ENCODE measurements around the gene UBAP2. TPM values are rescaled to one million over a fixed set of nuclear protein-coding genes. Genes with fewer than 3 reads are reported as not detected.

The UBAP2 gene
- polyA plus RNA-seq, 1 of the 3 experiments (the other 2 are of a cell fraction): 15.8 TPM

DNA sequence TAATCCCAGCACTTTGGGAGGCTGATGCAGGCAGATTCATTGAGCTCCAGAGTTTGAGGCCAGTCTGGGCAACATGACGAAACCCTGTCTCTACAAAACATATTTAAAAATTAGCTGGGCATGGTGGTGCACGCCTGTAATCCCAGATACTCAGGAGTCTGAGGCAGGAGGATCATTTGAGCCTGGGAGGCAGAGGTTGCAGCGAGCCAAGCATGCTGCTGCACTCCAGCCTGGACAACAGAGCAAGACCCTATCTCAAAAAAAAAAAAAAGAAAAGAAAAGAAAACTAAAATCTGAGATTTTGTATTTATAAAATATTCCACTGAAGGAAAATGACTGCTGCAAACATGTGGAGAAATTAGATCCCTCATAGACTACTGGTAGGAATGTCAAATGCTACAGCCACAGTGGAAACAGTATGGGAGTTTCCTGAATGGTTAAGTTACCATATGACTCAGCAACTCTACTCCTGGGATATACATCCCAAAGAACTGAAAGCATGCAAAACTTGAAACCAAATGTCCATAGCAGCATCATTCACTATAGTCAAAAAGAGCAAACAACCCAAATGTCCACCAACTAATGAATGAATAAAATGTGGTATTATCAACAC, 106.1 kb downstream of the UBAP2 start:
- POLR2A ChIA-PET: no interaction called here
- Histone ChIP-seq H3K4me2 (no peak overlapping the region), H2AFZ (ENCODE audit: low read depth) (no peak overlapping the region), H3K4me3 (ENCODE audit: low read depth in 2 of 2, low read length in 1 of 2) (no peak overlapping the region), H3K79me2 (ENCODE audit: insufficient read depth) (peaks cover 8% of the 10 kb centered on the region; the same call in 1 of the 2 replicates), H3K9me2 (no peaks in the 10 kb centered on the region), H3K4me1 (ENCODE audit: control insufficient read depth in 1 of 2, insufficient read depth in 2 of 2, low read depth in 1 of 2, low read length in 1 of 2) (peaks cover 0 to 22% of the 10 kb centered on the region in 2 experiments; a peak in 2 of 4 replicates), H3K27ac (ENCODE audit: low read depth in 2 of 2, low read length in 1 of 2) (peak overlapping the region; percentile 16 to 70; a peak in 3 of 4 replicates), H3K9me3 (no peaks in the 10 kb centered on the region), H3K9ac (no peak overlapping the region), H3K27me3 (ENCODE audit: insufficient read depth) (no peaks in the 10 kb centered on the region), H4K20me1 (ENCODE audit: insufficient read depth) (peaks cover 8% of the 10 kb centered on the region), H3F3A (replicated peaks; ENCODE audit: insufficient read depth) (peaks cover 25% of the 10 kb centered on the region), H3K36me3 (replicated peaks in 1 of 2; ENCODE audit: control insufficient read depth in 1 of 2, insufficient read depth in 2 of 2, low read length in 1 of 2) (peaks cover 16 to 44% of the 10 kb centered on the region in 2 experiments)
- 94% methylated on average over 3 of the region's 3 CpGs for WGBS (ENCODE audit: low lambda C conversion rate)
- CTCF ChIA-PET: no interaction called here
- no peak for DNase-seq
- TF ChIP-seq EP300 (IDR thresholded peaks at IDR 0.05; ENCODE audit: borderline replicate concordance in 1 of 2, low read depth in 1 of 2, low read length in 1 of 2) (no peak), FOSL2 (IDR thresholded peaks at IDR 0.05; ENCODE audit: borderline replicate concordance, low read depth) (no peak), GABPA (IDR thresholded peaks at IDR 0.05; ENCODE audit: low read depth) (no peak), ELF1 (IDR thresholded peaks at IDR 0.05) (no peak), SIN3A (IDR thresholded peaks at IDR 0.05; ENCODE audit: borderline replicate concordance, low read depth, low read length) (no peak), RAD21 (IDR thresholded peaks at IDR 0.05; ENCODE audit: low read length) (no peak), FOXM1 (IDR thresholded peaks at IDR 0.05; ENCODE audit: low read depth) (no peak), CTCF (IDR thresholded peaks at IDR 0.05) (peak; percentile 68), POLR2AphosphoS5 (IDR thresholded peaks at IDR 0.05; ENCODE audit: low read depth, low read length) (no peak), IRF3 (IDR thresholded peaks at IDR 0.05; ENCODE audit: low read depth, low read length) (no peak), GATA2 (CRISPR knock-in tag; IDR thresholded peaks at IDR 0.05) (no peak), TCF12 (IDR thresholded peaks at IDR 0.05) (peak; percentile 33), YY1 (IDR thresholded peaks at IDR 0.05; ENCODE audit: low read depth) (no peak), TEAD4 (IDR thresholded peaks at IDR 0.05; ENCODE audit: borderline replicate concordance, insufficient read depth) (peak; percentile 58; the same call in 1 of the 2 replicates), JUND (IDR thresholded peaks at IDR 0.05) (no peak), MXI1 (IDR thresholded peaks at IDR 0.05; ENCODE audit: low read depth, low read length) (no peak), SMC3 (IDR thresholded peaks at IDR 0.05; ENCODE audit: low read depth, low read length) (no peak), RFX5 (IDR thresholded peaks at IDR 0.05; ENCODE audit: low read length) (no peak), MAX (IDR thresholded peaks at IDR 0.05; ENCODE audit: low read depth) (peak; percentile 37; the same call in 1 of the 2 replicates), EZH2phosphoT487 (IDR thresholded peaks at IDR 0.05; ENCODE audit: borderline replicate concordance, low read depth) (no peak), USF2 (IDR thresholded peaks at IDR 0.05; ENCODE audit: borderline replicate concordance, low read depth, low read length) (no peak)
- TF ChIP-seq, protein P1, sequence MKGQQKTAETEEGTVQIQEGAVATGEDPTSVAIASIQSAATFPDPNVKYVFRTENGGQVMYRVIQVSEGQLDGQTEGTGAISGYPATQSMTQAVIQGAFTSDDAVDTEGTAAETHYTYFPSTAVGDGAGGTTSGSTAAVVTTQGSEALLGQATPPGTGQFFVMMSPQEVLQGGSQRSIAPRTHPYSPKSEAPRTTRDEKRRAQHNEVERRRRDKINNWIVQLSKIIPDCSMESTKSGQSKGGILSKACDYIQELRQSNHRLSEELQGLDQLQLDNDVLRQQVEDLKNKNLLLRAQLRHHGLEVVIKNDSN (IDR thresholded peaks at IDR 0.05; ENCODE audit: borderline replicate concordance, low read depth): no peak
